HG03520 (cell line): ENCODE results near the gene COX6B1.
A peak's percentile ranks its signal among the peaks of the same experiment; 100 is the strongest.
"Not testable (repeated sequence)": the region's sequence is repeated elsewhere in the genome, so short reads cannot be mapped to it uniquely, and the experiment has no call there.

Experiments used
- ATAC-seq: cut with Tn5 transposase; IDR thresholded peaks from one replicate; pipeline ENCODE4 v1.9.1; 2021; ENCODE audit warnings: mild to moderate bottlenecking, moderate library complexity; ENCODE audit not compliant: unreplicated experiment

The COX6B1 gene

DNA sequence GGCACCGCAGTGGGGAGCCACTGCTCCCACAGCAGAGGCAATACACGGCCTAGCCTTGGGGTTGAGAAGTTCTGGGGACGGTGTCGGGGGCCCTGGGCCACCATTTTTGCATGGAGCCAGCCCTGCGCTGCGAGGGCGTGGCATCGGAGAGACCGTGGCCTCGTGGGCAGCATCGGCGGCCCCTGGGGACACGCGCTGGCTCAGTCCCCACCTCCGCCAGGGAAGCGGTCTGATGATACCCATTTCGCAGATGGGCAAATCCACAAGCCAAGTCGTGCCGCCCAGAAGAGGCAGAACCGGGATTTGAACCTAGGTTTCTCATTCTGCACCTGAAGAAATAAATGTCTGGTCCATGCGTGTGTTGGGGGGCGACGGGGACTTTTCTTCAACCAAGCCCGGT lies 17.0 kb downstream of the COX6B1 start:
- no peak for ATAC-seq

DNA sequence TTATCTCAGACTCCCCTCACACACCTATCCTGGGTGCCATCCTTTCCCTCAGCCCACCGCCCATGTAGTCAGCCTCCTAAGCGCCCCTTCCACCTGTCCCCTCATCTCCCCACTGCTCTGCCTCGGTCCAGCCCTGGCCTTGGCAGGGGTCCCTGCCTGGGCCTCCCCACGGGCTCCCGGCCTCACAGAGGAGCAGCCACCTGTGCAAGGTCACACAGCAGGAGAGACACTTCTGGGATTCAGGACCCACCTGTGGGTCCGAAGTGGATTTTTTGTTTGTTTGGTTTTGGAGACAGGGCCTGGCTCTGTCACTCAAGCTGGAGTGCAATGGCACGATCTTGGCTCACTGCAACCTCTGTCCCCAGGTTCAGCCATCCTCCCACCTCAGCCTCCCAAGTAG lies 17.5 kb downstream of the COX6B1 start:
- no peak for ATAC-seq

DNA sequence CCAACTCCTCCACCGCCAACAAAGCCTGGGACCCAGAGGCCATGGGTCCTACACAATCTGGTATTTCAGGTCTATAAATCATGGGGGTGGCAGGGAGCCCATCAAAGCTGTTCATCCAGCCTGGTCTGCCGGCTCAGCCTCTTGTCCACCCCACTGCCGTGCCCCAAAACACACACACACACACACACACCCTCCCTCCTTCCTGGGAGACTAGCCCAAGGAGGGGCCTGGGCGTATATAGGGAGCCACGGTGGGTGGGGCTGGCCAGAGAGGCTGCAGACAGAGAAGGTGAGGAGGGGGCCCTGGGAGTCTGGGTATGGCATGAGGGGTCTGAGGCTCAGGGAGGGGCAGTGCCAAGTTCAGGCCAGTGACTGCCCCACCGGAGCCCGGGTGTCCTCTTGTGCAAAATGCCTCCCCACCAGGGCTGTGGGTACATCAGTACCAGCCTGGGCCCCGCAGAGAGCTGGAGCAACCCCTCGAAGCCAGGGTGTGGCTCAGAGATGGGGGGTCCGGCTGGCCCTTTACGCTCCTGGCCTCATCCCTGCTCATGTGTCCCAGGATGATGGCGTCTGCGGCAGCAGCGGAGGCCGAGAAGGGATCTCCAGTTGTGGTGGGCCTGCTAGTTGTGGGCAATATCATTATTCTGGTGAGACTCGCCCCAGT lies 18.3 kb downstream of the COX6B1 start, which contains the start of gene UPK1A:
Gene UPK1A (plus strand): TSS at position 267 of the 663 bp plus-strand sequence. CDS start 296 bp downstream, at position 563.
- no peak for ATAC-seq

DNA sequence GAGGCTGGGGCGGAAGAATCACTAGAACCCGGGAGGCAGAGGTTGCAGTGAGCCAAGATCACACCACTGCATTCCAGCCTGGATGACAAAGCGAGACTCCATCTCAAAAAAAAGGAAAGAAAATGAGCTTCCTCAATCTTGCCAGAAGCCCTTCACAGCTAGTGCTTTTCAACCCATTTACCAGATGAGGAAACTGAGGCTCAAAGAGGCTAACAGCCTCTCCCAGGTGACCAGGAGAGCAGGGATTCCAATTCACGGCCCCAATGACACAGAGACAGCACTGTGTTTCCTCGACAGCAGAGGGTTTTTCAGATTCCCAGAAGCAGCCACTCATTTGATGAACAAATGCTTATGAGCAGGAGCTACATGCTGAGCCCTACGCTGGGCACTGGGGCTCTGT lies 21.4 kb downstream of the COX6B1 start:
- no peak for ATAC-seq

DNA sequence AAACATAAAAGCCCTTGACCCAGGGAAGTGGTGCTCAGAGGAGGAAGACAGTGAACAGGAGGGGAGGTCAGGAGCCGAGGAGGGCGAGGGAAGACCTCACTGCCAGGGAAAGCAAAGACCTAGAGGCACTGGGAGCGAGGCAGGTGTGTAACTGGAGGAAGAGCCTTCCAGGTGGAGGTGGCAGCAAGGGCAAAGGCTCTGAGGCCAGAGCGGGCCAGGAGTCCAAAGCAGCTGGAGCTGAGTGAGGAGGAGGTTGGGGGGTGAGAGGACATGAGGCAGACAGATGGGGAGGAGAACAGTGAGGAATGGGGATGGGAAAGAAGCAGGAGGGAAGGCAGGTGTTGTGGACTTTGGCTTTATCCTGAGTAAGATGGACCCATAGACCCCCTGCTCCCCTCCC lies 21.9 kb downstream of the COX6B1 start:
- ATAC-seq: no peak

DNA sequence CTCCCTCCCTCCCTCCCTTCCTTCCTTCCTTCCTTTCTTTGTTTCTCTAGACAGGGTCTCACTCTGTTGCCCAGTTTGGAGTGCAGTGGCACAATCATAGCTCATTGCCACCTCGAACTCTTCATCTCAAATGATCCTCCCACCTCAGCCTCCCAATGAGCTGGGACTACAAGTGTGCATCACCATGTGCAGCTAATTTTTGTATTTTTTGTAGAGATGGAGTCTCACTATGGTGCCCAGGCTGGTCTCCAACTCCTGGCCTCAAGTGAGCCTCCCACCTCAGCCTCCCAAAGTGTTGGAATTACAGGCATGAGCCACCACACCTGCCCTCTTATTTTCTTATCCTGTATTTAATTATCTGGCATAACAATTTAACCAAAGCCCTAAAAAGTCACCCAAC lies 22.6 kb downstream of the COX6B1 start:
- no peak for ATAC-seq

DNA sequence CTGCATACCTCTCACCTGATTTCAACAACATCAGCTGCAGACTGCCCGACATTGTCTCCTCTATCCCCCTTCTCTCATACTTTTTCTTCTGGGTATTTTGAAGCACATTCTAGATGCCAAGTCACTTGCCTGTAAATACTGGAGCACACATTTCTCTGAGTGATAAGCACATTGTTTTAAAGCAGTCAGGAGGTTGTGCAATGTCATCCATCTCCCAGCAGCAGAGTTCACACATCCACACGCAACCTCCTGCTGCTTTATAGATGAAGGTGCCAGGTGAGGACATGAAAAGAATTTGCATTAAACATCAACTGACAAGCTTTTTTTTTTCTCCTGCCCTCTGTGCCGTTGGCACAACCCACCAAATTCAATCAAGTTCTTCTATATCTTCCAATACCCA lies 23.7 kb downstream of the COX6B1 start:
- no peak for ATAC-seq

DNA sequence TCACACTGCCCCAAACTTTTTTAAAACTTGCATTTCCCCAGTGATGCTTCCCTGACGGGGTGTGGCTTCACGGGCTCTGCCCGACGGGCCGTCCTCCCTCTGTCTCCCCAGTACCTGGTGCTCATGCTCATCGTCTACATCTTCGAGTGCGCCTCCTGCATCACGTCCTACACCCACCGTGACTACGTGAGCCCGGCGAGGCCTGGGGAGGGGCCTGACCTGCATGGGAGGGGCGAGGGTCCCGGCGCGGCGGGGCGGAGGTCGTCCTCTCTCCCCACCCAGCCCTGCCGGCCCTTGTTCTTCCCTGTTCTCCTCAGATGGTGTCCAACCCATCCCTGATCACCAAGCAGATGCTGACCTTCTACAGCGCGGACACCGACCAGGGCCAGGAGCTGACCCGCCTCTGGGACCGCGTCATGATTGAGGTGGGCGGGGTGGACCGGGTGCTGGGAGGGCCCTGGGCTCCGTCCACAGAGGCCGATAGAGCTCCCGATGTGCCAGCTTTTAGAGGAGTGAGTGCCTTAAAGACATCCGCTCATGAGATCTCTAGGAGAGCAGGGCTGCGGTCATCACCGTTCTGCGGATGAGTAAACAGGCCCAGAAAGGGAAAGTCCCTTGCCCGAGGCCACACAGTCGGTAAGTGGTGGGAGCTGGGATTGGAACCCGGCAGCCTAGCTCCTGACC lies 25.1 kb downstream of the COX6B1 start:
- ATAC-seq: no peak

DNA sequence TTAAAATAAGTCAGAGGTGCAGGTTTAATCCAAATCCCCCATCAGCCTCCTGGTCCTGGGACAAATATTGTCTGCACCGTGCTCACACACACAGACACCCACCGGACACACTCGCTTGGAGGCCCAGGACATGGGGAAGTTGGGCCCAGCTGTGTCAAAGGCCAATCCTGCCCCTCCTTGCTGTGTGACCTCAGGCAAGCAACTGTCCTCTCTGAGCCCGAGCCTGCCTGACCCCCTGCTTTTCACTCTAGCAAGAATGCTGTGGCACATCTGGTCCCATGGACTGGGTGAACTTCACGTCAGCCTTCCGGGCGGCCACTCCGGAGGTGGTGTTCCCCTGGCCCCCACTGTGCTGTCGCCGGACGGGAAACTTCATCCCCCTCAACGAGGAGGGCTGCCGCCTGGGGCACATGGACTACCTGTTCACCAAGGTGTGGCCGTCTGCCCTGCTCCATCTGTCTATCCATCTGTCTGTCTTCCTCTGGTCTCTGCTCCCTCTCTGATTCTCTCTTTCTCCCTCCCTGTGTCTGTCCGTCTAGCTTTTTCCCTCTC lies 27.5 kb downstream of the COX6B1 start:
- ATAC-seq: no peak

DNA sequence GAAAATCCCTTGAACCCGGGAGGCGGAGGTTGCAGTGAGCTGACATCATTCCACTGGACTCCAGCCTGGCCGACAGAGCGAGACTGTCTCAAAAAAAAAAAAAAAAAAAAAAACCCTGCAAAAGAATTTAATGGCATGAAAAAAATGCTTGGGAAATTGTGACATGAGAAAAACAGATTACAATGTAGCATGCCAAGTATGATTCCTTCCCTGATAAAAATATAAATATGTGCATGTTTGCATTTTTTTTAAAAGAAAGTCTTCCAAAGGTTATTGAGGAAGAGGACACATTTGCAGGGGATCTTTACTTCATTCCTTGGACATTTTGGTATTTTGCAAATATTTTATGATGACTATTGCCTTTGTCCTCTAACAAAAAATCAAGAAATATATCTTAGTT lies 41.7 kb downstream of the COX6B1 start:
- ATAC-seq: no peak

DNA sequence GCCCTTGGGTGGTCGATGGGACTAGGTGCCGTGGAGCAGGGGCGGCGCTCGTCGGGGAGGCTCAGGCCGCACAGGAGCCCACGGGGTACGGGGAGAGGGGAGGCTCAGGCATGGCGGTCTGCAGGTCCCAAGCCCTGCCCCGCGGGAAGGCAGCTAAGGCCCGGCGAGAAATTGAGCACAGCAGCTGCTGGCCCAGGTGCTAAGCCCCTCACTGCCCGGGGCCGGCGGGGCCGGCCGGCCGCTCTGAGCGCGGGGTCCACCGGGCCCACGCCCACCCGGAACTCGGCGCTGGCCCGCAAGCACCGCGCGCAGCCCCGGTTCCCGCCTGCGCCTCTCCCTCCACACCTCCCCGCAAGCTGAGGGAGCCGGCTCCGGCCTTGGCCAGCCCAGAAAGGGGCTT lies 43.0 kb downstream of the COX6B1 start:
- not testable (repeated sequence) for ATAC-seq

DNA sequence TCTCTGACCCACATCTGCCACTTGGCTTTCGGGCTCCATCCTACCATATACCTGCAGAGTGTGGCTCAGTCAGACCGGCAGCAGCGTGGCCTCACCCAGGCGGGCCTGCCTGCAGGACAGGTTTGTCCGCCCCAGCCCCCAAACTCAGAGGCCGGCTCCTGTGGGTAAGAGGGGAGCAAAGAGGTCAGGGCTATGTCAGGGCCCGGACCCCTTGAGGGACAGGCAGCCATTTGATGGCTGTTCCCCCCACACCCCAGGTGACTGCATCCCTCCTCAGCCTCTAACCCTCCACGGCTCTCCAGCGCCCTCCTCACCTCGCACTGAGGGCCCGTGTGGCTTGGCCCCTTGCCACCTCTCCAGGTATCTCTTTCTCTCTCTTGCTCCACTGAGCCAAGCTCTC lies 43.9 kb downstream of the COX6B1 start:
- no peak for ATAC-seq

DNA sequence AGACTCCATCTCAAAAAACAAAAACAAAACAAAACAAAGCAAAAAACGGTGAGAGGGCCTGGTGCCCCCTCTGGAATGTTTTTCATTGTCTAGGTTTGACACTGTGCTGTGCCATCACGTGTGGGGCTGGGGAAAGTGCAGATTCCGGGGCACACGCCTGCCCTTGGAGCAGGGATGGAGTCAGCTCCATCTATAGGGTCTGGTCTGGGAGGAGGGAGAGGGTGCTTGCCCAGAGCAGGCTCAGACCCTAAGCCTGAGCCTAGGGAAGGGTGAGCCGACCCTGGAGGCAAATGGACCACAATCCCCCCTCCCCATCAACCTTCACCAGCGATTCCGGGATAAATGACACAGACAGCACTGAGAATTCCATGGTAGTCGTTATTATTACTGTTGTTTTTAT lies 45.3 kb downstream of the COX6B1 start:
- ATAC-seq: no peak

DNA sequence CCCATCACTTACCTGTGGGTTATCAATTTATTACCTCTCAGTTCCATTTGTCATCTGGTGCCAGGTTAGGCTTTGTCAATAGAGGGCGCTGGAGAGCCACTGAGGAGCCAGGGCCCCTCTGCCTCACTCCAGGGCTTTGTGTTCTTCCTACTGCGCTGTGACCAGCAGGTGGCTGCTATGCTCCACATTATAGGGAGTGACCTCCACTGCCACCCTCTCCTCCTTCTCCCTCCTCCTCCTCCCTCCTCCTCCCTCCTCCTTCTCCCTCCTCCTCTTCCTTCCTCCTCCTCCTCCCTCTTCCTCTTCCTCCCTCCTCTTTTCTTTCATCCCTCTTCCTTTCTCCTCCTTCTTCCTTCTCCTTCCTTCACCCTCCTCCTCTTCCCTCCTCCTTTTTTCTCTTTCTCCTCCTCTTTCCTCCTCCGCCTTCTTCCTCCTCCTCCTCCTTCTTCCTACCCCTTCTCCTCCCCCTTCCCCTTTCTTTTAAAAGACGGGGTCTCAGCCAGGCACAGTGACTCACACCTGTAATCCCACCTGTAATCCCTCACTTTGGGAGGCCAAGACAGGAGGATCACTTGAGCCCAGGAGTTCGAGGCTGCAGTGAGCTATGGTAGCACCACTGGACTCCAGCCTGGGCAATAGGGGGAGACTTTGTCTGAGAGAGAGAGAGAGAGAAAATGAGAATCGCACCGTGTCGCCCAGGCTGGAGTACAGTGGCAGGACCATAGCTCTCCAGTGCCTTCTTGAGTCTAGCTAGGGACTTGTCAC lies 45.9 kb downstream of the COX6B1 start:
- ATAC-seq: peak; percentile 79

DNA sequence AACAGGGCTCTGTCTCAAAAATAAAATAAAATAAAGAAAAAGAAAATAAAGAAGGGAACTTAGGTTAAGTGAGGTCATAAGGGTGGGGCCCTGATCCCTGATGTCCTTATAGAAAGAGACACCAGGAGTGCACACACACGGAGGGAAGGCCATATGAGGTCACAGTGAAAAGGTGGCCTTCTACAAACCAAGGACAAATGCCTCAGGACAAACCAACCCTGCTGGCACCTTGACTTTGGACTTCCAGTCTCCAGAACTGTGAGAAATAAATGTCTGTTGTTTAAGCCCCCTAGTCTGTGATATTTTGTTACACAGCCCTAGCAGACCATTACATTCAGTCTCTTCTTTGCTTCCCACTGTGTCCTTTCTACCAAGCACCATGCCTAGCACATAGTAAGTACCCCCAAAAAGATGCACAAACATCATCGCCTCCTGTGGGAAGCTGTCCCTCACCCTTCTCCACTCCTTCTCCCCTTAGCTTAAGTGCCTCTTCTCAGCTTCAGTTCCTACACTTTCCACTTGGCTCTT lies 47.8 kb downstream of the COX6B1 start:
- ATAC-seq: no peak

DNA sequence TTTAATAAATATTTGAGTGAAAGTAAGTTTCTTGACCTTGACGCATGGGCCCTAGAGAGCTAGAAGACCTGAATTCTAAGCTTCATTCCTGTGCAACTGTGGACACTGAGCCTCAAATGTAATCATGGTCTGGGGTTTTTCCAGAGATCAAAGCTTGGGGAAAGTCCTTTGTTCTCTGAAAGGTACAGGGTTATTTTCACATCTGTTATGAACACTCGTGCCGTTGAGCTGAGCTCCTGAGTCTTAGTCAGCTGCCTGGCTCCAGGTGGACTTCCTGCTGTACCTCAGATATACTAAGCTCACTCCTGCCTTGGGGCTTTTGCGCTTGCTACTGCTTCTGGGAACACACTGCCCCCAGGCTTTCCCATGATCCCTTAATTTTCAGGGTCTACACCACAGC lies 48.7 kb downstream of the COX6B1 start:
- ATAC-seq: no peak

DNA sequence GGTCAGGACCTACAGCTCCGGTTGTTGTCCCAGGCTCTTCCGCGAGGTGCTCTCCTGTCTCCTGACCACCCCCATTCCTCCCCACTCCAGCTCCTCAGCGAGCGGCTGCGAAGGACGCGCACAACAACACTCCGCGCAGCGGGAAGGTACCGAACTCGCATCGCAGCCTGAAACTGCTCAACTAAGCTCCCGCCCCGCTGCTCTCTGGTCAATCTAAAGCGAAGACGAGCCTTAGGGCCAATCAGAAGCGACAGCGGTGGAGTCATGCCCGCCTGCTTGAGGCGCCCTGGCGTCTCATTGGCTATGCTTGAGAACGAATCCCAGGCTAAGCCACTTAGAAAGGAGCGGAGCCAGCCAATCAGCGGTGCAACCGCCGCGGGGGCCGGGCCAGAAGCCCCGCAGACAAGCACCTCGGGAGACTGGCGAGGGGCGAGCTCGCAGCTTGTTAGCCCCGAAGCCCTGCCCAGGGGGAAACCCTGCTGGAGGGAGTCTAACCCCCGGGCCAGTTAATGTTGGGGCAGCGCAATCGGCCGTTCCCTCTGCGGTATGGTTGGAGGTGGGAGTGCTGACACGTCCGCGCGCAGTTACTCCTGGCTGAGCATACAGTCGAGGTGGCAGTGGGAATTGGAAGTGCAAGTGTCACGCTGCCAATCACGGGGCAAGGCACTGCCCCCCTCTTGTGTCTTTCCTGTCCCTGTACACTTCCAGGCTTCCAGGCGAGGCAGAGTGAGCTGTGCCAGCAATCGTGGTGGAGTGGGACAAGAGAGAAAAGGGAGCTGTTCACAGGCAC lies 54.3 kb downstream of the COX6B1 start:
- ATAC-seq: peak; percentile 97

DNA sequence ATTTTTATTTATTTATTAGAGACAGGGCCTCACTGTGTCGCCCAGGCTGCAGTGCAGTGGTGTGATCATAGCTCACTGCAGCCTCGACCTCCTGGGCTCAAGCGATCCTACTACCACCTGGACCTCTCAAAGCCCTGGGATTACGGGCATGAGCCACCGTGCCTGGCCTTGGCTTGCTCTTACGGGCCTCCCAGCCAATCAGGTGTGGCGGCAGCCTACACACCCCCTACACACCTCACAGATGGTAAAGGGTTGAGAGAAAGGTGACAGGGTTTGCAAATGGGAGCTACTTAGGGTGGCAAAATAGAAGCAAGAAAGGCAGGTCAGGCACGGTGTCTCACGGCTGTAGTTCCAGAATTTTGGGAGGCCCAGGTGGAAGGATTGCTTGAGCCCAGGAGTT lies 55.2 kb downstream of the COX6B1 start:
- no peak for ATAC-seq

DNA sequence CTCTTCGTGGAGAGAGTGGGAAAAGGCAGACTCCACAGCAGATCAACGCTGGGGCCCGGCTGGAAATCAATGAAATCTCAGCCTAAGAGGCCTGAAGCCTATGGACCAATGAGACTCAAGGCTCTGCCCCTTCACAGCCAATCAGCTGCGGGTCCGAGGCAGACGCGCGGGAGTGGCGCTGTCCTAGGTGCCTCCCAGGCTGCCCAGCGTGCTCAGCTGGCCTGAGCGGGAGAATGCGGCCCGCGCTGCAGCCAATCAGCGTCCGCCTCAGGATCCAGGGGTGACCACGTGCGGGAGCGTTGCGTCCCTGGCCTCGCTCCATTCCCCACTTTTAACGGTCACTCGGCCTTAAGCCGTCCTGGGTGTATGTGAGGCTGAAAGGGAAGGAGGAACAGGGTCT lies 56.1 kb downstream of the COX6B1 start, which contains the start of gene ZBTB32:
Gene ZBTB32 (plus strand): TSS at position 341 of the 400 bp plus-strand sequence. CDS start 10,069 bp downstream, outside the sequence.
- ATAC-seq: no peak
